ENCODE measurements around the gene AAGAB. TPM values are rescaled to one million over a fixed set of nuclear protein-coding genes. Genes with fewer than 3 reads are reported as not detected.

Gene AAGAB
- polyA plus RNA-seq, 1 donor from 2014 or later: 114 TPM

DNA sequence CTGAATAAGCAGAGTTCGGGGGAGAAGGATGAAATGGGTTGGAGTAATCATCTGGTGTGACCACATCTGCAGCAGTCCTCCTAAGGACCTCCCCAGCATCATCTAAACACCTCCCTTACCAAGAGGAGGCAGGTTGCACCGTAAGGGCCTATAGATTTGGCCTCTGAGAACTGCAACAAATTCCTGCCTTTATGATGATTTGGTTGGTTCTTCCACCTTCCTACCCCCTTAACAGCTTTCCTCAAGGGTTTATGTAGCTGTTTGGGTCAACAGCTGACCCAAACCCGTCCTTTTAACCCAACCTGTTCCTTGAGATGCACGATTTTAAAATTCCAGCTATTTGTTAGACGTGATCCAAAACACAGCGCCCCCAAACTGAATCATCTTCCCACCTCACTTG, 58.2 kb downstream of the AAGAB start:
- TF ChIP-seq POLR2AphosphoS5 (IDR thresholded peaks at IDR 0.05) (no peak), EZH2 (IDR thresholded peaks at IDR 0.05; ENCODE audit: borderline replicate concordance, insufficient read depth, low read length, poor library complexity, severe bottlenecking) (no peak), EP300 (conservative IDR thresholded peaks at IDR 0.05; ENCODE audit: poor library complexity, severe bottlenecking) (no peak), MXI1 (conservative IDR thresholded peaks at IDR 0.05; ENCODE audit: poor library complexity, severe bottlenecking) (no peak), RAD21 (conservative IDR thresholded peaks at IDR 0.05) (no peak), SMC3 (conservative IDR thresholded peaks at IDR 0.05; ENCODE audit: poor library complexity) (no peak), REST (IDR thresholded peaks at IDR 0.05; ENCODE audit: borderline replicate concordance) (no peak), TAF1 (IDR thresholded peaks at IDR 0.05; ENCODE audit: low read depth) (no peak)
- TF ChIP-seq, protein P1, sequence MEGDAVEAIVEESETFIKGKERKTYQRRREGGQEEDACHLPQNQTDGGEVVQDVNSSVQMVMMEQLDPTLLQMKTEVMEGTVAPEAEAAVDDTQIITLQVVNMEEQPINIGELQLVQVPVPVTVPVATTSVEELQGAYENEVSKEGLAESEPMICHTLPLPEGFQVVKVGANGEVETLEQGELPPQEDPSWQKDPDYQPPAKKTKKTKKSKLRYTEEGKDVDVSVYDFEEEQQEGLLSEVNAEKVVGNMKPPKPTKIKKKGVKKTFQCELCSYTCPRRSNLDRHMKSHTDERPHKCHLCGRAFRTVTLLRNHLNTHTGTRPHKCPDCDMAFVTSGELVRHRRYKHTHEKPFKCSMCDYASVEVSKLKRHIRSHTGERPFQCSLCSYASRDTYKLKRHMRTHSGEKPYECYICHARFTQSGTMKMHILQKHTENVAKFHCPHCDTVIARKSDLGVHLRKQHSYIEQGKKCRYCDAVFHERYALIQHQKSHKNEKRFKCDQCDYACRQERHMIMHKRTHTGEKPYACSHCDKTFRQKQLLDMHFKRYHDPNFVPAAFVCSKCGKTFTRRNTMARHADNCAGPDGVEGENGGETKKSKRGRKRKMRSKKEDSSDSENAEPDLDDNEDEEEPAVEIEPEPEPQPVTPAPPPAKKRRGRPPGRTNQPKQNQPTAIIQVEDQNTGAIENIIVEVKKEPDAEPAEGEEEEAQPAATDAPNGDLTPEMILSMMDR (IDR thresholded peaks at IDR 0.05; ENCODE audit: poor library complexity, severe bottlenecking): no peak

GRCh38 chr15:67195305-67195704, 59.2 kb downstream of the AAGAB start:
- Histone ChIP-seq H3K4me2 (ENCODE audit: low read length) (no peak overlapping the region), H2AFZ (ENCODE audit: low read depth, low read length) (no peak overlapping the region), H3K27ac (ENCODE audit: low read length) (no peak overlapping the region), H4K20me1 (ENCODE audit: insufficient read depth) (no peaks in the 10 kb centered on the region), H3K4me3 (ENCODE audit: low read length) (no peak overlapping the region), H3K9me3 (ENCODE audit: low read length) (no peaks in the 10 kb centered on the region), H3K79me2 (replicated peaks; ENCODE audit: insufficient read depth, low read length) (no peaks in the 10 kb centered on the region), H3K9me2 (ENCODE audit: insufficient read depth, low read length) (no peaks in the 10 kb centered on the region), H3K27me3 (ENCODE audit: insufficient read depth, low read depth, low read length) (no peaks in the 10 kb centered on the region), H3K36me3 (ENCODE audit: insufficient read depth, low read length) (peaks cover 8% of the 10 kb centered on the region), H3F3A (ENCODE audit: insufficient read depth, low read length, poor library complexity, severe bottlenecking) (no peaks in the 10 kb centered on the region), H3K9ac (ENCODE audit: low read length) (no peak overlapping the region)
- TF ChIP-seq MXI1 (conservative IDR thresholded peaks at IDR 0.05; ENCODE audit: poor library complexity, severe bottlenecking) (no peak), EP300 (conservative IDR thresholded peaks at IDR 0.05; ENCODE audit: poor library complexity, severe bottlenecking) (no peak), TAF1 (IDR thresholded peaks at IDR 0.05; ENCODE audit: low read depth) (no peak), POLR2AphosphoS5 (IDR thresholded peaks at IDR 0.05) (no peak), SMC3 (conservative IDR thresholded peaks at IDR 0.05; ENCODE audit: poor library complexity) (no peak), RAD21 (conservative IDR thresholded peaks at IDR 0.05) (no peak), EZH2 (IDR thresholded peaks at IDR 0.05; ENCODE audit: borderline replicate concordance, insufficient read depth, low read length, poor library complexity, severe bottlenecking) (no peak), REST (IDR thresholded peaks at IDR 0.05; ENCODE audit: borderline replicate concordance) (no peak)
- TF ChIP-seq, protein P1 (IDR thresholded peaks at IDR 0.05; ENCODE audit: poor library complexity, severe bottlenecking): no peak

More for the DNA sequence above, 58.2 kb downstream of the AAGAB start:
- Histone ChIP-seq H3K36me3 (ENCODE audit: insufficient read depth, low read length) (peaks cover 8% of the 10 kb centered on the region), H4K20me1 (ENCODE audit: insufficient read depth) (no peaks in the 10 kb centered on the region), H3K9ac (ENCODE audit: low read length) (no peak overlapping the region), H3K27me3 (ENCODE audit: insufficient read depth, low read depth, low read length) (no peaks in the 10 kb centered on the region), H2AFZ (ENCODE audit: low read depth, low read length) (no peak overlapping the region), H3K9me2 (ENCODE audit: insufficient read depth, low read length) (no peaks in the 10 kb centered on the region), H3K79me2 (replicated peaks; ENCODE audit: insufficient read depth, low read length) (no peaks in the 10 kb centered on the region), H3K4me2 (ENCODE audit: low read length) (no peak overlapping the region), H3K9me3 (ENCODE audit: low read length) (no peaks in the 10 kb centered on the region), H3K4me3 (ENCODE audit: low read length) (no peak overlapping the region), H3K27ac (ENCODE audit: low read length) (no peak overlapping the region), H3F3A (ENCODE audit: insufficient read depth, low read length, poor library complexity, severe bottlenecking) (no peaks in the 10 kb centered on the region)

All from neural cell (in vitro differentiated cells).